Measurements from ENCODE around the gene ZFP57. TPM values are rescaled to one million over a fixed set of nuclear protein-coding genes. Genes with fewer than 3 reads are reported as not detected.
A peak's percentile ranks its signal among the peaks of the same experiment; 100 is the strongest.

ZFP57 gene
- total and polyA plus RNA-seq, 9 donors, result 0.13 to 0.25 (median 0.24) TPM; not detected in 6

- Histone ChIP-seq H3K9me3 (no peaks in the 10 kb centered on the region), H3K36me3 (no peaks in the 10 kb centered on the region), H3K4me3 (no peak overlapping the region), H3K27me3 (no peaks in the 10 kb centered on the region), H3K4me1 (ENCODE audit: insufficient read depth) (no peaks in the 10 kb centered on the region), H3K27ac (no peak overlapping the region)
- WGBS, 3 donors, result 6 to 8% (median 7%) methylated on average over 8 of the region's 8 CpGs
- peak in 3 of 5 donors; percentile 17 to 41 (median 39) for DNase-seq
- TF ChIP-seq POLR2A (IDR thresholded peaks at IDR 0.05), result no peak
- TF ChIP-seq, protein P1, sequence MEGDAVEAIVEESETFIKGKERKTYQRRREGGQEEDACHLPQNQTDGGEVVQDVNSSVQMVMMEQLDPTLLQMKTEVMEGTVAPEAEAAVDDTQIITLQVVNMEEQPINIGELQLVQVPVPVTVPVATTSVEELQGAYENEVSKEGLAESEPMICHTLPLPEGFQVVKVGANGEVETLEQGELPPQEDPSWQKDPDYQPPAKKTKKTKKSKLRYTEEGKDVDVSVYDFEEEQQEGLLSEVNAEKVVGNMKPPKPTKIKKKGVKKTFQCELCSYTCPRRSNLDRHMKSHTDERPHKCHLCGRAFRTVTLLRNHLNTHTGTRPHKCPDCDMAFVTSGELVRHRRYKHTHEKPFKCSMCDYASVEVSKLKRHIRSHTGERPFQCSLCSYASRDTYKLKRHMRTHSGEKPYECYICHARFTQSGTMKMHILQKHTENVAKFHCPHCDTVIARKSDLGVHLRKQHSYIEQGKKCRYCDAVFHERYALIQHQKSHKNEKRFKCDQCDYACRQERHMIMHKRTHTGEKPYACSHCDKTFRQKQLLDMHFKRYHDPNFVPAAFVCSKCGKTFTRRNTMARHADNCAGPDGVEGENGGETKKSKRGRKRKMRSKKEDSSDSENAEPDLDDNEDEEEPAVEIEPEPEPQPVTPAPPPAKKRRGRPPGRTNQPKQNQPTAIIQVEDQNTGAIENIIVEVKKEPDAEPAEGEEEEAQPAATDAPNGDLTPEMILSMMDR (IDR thresholded peaks at IDR 0.05), result peak in 2 of 3 donors; percentile 37 to 64
- intact Hi-C loops (cut with DNase I), result loop anchor here in 2 of 4 donors (5.0 to 10.0 kb wide), 2 partner anchors 91 to 99 kb away; no protein-coding TSS in a partner anchor
Observed at GRCh38 chr6:29653452-29654038, 27.4 kb downstream of the ZFP57 start.

GRCh38 chr6:29652198-29652584, 28.8 kb downstream of the ZFP57 start:
- 86% methylated on average over 10 of the region's 10 CpGs for WGBS, 3 donors
- Histone ChIP-seq H3K4me3 (no peak overlapping the region), H3K36me3 (no peaks in the 10 kb centered on the region), H3K27me3 (no peaks in the 10 kb centered on the region), H3K27ac (no peak overlapping the region), H3K4me1 (ENCODE audit: insufficient read depth) (no peaks in the 10 kb centered on the region), H3K9me3 (no peaks in the 10 kb centered on the region)
- no peak for DNase-seq
- TF ChIP-seq EP300 (IDR thresholded peaks at IDR 0.05) (no peak), POLR2A (IDR thresholded peaks at IDR 0.05) (no peak)
- intact Hi-C loops (cut with DNase I), result loop anchor here in 2 of 4 donors (5.0 to 10.0 kb wide), 2 partner anchors 93 to 100 kb away; no protein-coding TSS in a partner anchor

DNA sequence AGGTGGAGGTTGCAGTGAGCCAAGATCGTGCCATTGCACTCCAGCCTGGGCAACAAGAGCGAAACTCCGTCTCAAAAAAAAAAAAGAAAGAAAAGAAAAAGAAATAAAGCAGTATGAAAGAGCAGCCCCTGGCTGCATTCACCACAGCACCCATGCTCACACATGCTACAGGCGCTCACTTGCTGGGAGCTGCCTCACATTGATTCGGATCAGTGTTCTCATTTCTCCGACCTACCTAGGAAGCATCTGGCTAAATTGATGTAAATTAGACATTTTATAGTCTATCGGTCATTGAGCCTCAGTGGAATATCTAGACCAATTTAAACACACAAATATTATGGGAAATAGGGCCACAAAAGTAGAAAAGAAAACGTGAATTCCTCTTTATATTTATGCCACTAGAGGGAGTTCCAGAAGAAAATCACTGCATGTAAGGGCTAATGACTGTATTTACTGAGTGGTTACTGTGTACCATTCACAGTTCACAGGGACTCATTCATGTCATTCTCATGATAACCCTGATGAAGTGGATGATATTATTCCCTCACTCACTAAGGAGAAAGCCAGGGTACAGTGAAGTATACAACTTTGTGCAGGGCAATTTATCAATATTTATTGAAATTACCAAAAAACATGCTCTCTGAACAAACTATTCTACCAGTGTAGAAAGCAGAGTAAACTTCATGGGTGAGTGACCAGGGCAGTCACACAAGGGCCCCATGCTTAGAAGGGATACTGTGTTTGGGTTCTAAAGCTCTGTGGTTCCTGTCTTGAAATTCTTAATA, 29.3 kb downstream of the ZFP57 start:
- H3K9me3 ChIP-seq, result no peaks in the 10 kb centered on the region
- no peak for TF ChIP-seq EP300 (IDR thresholded peaks at IDR 0.05)
- TF ChIP-seq, protein P1 (IDR thresholded peaks at IDR 0.05), result peak in 2 of 3 donors; percentile 7 to 24
- WGBS, 3 donors, result 70 to 73% (median 70%) methylated on average over 8 of the region's 8 CpGs
- no peak for DNase-seq
- no peak overlapping the region for H3K4me3 ChIP-seq
- no peaks in the 10 kb centered on the region for H3K4me1 ChIP-seq (ENCODE audit: insufficient read depth)
- H3K27me3 ChIP-seq, result no peaks in the 10 kb centered on the region
- no peak overlapping the region for H3K27ac ChIP-seq
- no peaks in the 10 kb centered on the region for H3K36me3 ChIP-seq
- intact Hi-C loops (cut with DNase I), result loop anchor here in 2 of 4 donors (5.0 to 10.0 kb wide), 2 partner anchors 93 to 101 kb away; no protein-coding TSS in a partner anchor

- Histone ChIP-seq H3K4me1 (ENCODE audit: insufficient read depth) (no peaks in the 10 kb centered on the region), H3K4me3 (peak overlapping the region; percentile 52), H3K27me3 (no peaks in the 10 kb centered on the region), H3K27ac (peak overlapping the region; percentile 54 to 94), H3K36me3 (no peaks in the 10 kb centered on the region), H3K9me3 (no peaks in the 10 kb centered on the region)
- WGBS, 3 donors, result 3 to 5% (median 5%) methylated on average over 33 of the region's 33 CpGs
- peak; percentile 97 to 99 (median 98) for DNase-seq
- TF ChIP-seq EP300 (IDR thresholded peaks at IDR 0.05) (peak; percentile 62), POLR2A (IDR thresholded peaks at IDR 0.05) (peak; percentile 72)
- TF ChIP-seq, protein P1 (IDR thresholded peaks at IDR 0.05), result peak; percentile 82 to 94 (median 92)
- intact Hi-C loops (cut with DNase I), result loop anchor here in 2 of 4 donors (5.0 to 10.0 kb wide), 2 partner anchors 95 to 102 kb away; no protein-coding TSS in a partner anchor
Observed at GRCh38 chr6:29649701-29650673, 31.0 kb downstream of the ZFP57 start.

Measured in ovary (tissue), 9 donors.